SKM-1 treated with dmso at 0.1 percent for 144 hours (cell line): ENCODE results near the gene PDCD7.
"Not testable (repeated sequence)": the region's sequence is repeated elsewhere in the genome, so short reads cannot be mapped to it uniquely, and the experiment has no call there.

Experiments used
- DNase-seq: peaks from one replicate; lab custom pipeline; 2025; ENCODE audit not compliant: unreplicated experiment; lab: John Stamatoyannopoulos, UW

PDCD7 gene

GRCh38 chr15:65075607-65076395, 57.8 kb downstream of the PDCD7 start:
- not testable (repeated sequence) for DNase-seq

GRCh38 chr15:65074946-65075345, 58.7 kb downstream of the PDCD7 start:
- not testable (repeated sequence) for DNase-seq

- no peak for DNase-seq
Measured at GRCh38 chr15:65072617-65073016, 61.0 kb downstream of the PDCD7 start.

GRCh38 chr15:65072027-65072426, 61.6 kb downstream of the PDCD7 start:
- DNase-seq, result no peak

GRCh38 chr15:65071381-65071811, 62.2 kb downstream of the PDCD7 start:
- no peak for DNase-seq

- DNase-seq, result no peak
Measured at GRCh38 chr15:65069779-65070546, 63.6 kb downstream of the PDCD7 start.

GRCh38 chr15:65069179-65069578, 64.4 kb downstream of the PDCD7 start:
- no peak for DNase-seq

GRCh38 chr15:65068403-65068788, 65.2 kb downstream of the PDCD7 start:
- DNase-seq, result no peak

GRCh38 chr15:65067645-65068402, 65.8 kb downstream of the PDCD7 start, which contains the start of gene RASL12:
Gene RASL12 (minus strand): TSS chr15:65067991. CDS start chr15:65067835, 156 bp downstream.
- no peak for DNase-seq
